Gastrocnemius medialis (tissue), 4 donors: ENCODE measurements around the gene NBEA.

Source experiments
- CTCF ChIP-seq, 5 experiments: fragments of 450-650 bp in 3 of 5; fragments of 200-600 bp in 2 of 5; sonication (generic) in 2 of 5; IDR thresholded peaks in 4 of 5; conservative IDR thresholded peaks in 1 of 5; 1 replicate in 4 of 5; 2 replicates in 1 of 5; pipeline ENCODE4 v1.5.1; 2016 to 2019; ENCODE audit warnings: antibody characterized with exemption in 5 of 5, mild to moderate bottlenecking in 3 of 5, moderate library complexity in 3 of 5
- POLR2A ChIP-seq, 2 donors: fragments of 450-650 bp; IDR thresholded peaks; one replicate each; pipeline ENCODE4 v1.6.1; 2017; ENCODE audit warnings: antibody characterized with exemption in 2 of 2, mild to moderate bottlenecking in 2 of 2, moderate library complexity in 2 of 2

- TF ChIP-seq POLR2A (IDR thresholded peaks at IDR 0.05): no peak
- TF ChIP-seq CTCF (IDR thresholded peaks at IDR 0.05 in 4 of 5, conservative IDR thresholded peaks at IDR 0.05 in 1 of 5): no peak
These were observed 423.8 kb downstream of the NBEA start for GRCh38 chr13:35365883-35366282.
